Transverse colon (tissue), 4 donors: ENCODE measurements around the gene KYNU. TPM values are rescaled to one million over a fixed set of nuclear protein-coding genes. Genes with fewer than 3 reads are reported as not detected.

ENCODE experiments used
- DNase-seq: peaks from one replicate; pipeline ENCODE4 v3.0.0-alpha.2; 2019
- H3K27ac ChIP-seq, 4 donors: fragments of 200-600 bp; sonication (generic); 2 replicates each; pipeline ENCODE4 v1.5.1; 2016 to 2018; ENCODE audit warnings: inconsistent platforms in 4 of 4
- H3K27me3 ChIP-seq: fragments of 200-600 bp; sonication (generic); 2 replicates; pipeline ENCODE4 v1.5.1; 2017; ENCODE audit warnings: inconsistent platforms
- H3K36me3 ChIP-seq, 4 donors: fragments of 200-600 bp; sonication (generic); 2 replicates each; pipeline ENCODE4 v1.5.1; 2017 to 2019; ENCODE audit warnings: inconsistent platforms in 4 of 4
- H3K4me1 ChIP-seq, 4 donors: fragments of 200-600 bp; sonication (generic); 2 replicates each; pipeline ENCODE4 v1.5.1; 2017 to 2020; ENCODE audit warnings: inconsistent platforms in 4 of 4
- H3K4me3 ChIP-seq, 4 donors: fragments of 200-600 bp; sonication (generic); 1 replicate in 1 of 4; 2 replicates in 3 of 4; pipeline versions ENCODE4 v1.5.1 to v1.6.1; 2017 to 2019; ENCODE audit warnings: inconsistent platforms in 4 of 4
- H3K9me3 ChIP-seq, 2 donors: fragments of 200-600 bp; sonication (generic); 2 replicates each; pipeline ENCODE4 v1.5.1; 2017 to 2019; ENCODE audit warnings: inconsistent platforms in 2 of 2
- EP300 ChIP-seq: sonication (generic); formaldehyde crosslinking; IDR thresholded peaks from one replicate; pipeline ENCODE4 v1.6.1; 2017; ENCODE audit warnings: antibody characterized with exemption, low read depth
- POLR2A ChIP-seq: fragments of 450-650 bp; IDR thresholded peaks from one replicate; pipeline ENCODE4 v1.6.1; 2016; ENCODE audit warnings: antibody characterized with exemption, mild to moderate bottlenecking, moderate library complexity
- POLR2AphosphoS5 ChIP-seq, 3 donors: sonication (generic); formaldehyde crosslinking; IDR thresholded peaks; one replicate each; pipeline ENCODE4 v1.6.1; 2016; ENCODE audit warnings: antibody characterized with exemption in 3 of 3
- WGBS, 2 donors: methylation state at CpG; one replicate each; pipeline ENCODE4 v1.1.5; 2018; ENCODE audit warnings: low coverage in 1 of 2; 5-methylcytosine and 5-hydroxymethylcytosine counted together
- in situ Hi-C, 4 donors: fragments of 200-750 bp; cut with MboI; loops; one replicate each; pipeline versions ENCODE4 v1.15.0 to v1.15.1; 2017; ENCODE audit warnings: low sequenced_read_pairs in 3 of 4, low pct_ligation_motif_present in 1 of 4, low pct_unique_long_range_greater_than_20kb in 1 of 4
- intact Hi-C: fragments of 100-400 bp; cut with DNase I; formaldehyde crosslinking; loops from one replicate; pipeline ENCODE4 v1.15.1; 2023; ENCODE audit warnings: low total_unique reads
- total RNA-seq, 4 donors: library from RNA; depleted of rRNA; stranded (reverse); fragments of >200 nt; gene quantifications; one replicate each; pipeline ENCODE4 v1.1.0, GENCODE V29; 2016
- TF ChIP-seq, protein P1 (sequence below), 5 experiments: fragments of 200-600 bp in 3 of 5; fragments of 450-650 bp in 2 of 5; sonication (generic) in 3 of 5; IDR thresholded peaks; 1 replicate in 2 of 5; 2 replicates in 3 of 5; pipeline ENCODE4 v1.5.1; 2016 to 2017; ENCODE audit warnings: antibody characterized with exemption in 5 of 5, inconsistent platforms in 3 of 5, mild to moderate bottlenecking in 2 of 5, moderate library complexity in 1 of 5

KYNU gene
- total RNA-seq, 4 donors from 2014 or later, result 1.2 to 4.6 TPM; not detected in 2

- H3K4me1 ChIP-seq, result no peaks in the 10 kb centered on the region
- no peak for DNase-seq
- H3K36me3 ChIP-seq, result no peaks in the 10 kb centered on the region
- TF ChIP-seq POLR2AphosphoS5 (IDR thresholded peaks at IDR 0.05), result no peak
- TF ChIP-seq, protein P1, sequence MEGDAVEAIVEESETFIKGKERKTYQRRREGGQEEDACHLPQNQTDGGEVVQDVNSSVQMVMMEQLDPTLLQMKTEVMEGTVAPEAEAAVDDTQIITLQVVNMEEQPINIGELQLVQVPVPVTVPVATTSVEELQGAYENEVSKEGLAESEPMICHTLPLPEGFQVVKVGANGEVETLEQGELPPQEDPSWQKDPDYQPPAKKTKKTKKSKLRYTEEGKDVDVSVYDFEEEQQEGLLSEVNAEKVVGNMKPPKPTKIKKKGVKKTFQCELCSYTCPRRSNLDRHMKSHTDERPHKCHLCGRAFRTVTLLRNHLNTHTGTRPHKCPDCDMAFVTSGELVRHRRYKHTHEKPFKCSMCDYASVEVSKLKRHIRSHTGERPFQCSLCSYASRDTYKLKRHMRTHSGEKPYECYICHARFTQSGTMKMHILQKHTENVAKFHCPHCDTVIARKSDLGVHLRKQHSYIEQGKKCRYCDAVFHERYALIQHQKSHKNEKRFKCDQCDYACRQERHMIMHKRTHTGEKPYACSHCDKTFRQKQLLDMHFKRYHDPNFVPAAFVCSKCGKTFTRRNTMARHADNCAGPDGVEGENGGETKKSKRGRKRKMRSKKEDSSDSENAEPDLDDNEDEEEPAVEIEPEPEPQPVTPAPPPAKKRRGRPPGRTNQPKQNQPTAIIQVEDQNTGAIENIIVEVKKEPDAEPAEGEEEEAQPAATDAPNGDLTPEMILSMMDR (IDR thresholded peaks at IDR 0.05), result no peak
- no peak for TF ChIP-seq POLR2A
- no peak for TF ChIP-seq EP300
- in situ Hi-C loops, result no loop called here
- intact Hi-C loops, result no loop called here
- H3K4me3 ChIP-seq, result no peak overlapping the region
- H3K27ac ChIP-seq, result no peak overlapping the region
- no peaks in the 10 kb centered on the region for H3K9me3 ChIP-seq
- H3K27me3 ChIP-seq, result no peaks in the 10 kb centered on the region
Observed at GRCh38 chr2:142951190-142952007, 73.9 kb downstream of the KYNU start.

- H3K9me3 ChIP-seq, result no peaks in the 10 kb centered on the region
- H3K27me3 ChIP-seq, result no peaks in the 10 kb centered on the region
- in situ Hi-C loops, result no loop called here
- H3K4me1 ChIP-seq, result no peaks in the 10 kb centered on the region
- no peak overlapping the region for H3K4me3 ChIP-seq
- TF ChIP-seq EP300 (no peak), POLR2A (no peak), POLR2AphosphoS5 (IDR thresholded peaks at IDR 0.05) (no peak)
- TF ChIP-seq, protein P1 (IDR thresholded peaks at IDR 0.05), result no peak
- no peak for DNase-seq
- 86 to 94% methylated on average over 2 to 3 of the region's 3 CpGs for WGBS, 2 donors
- H3K36me3 ChIP-seq, result no peaks in the 10 kb centered on the region
- intact Hi-C loops, result no loop called here
- no peak overlapping the region for H3K27ac ChIP-seq
Observed at GRCh38 chr2:142952018-142952417, 74.6 kb downstream of the KYNU start.

- Histone ChIP-seq H3K4me1 (no peaks in the 10 kb centered on the region), H3K27ac (no peak overlapping the region), H3K36me3 (no peaks in the 10 kb centered on the region), H3K9me3 (no peaks in the 10 kb centered on the region), H3K27me3 (no peaks in the 10 kb centered on the region), H3K4me3 (no peak overlapping the region)
- no peak for DNase-seq
- intact Hi-C loops, result no loop called here
- TF ChIP-seq EP300 (no peak), POLR2A (no peak), POLR2AphosphoS5 (IDR thresholded peaks at IDR 0.05) (no peak)
- TF ChIP-seq, protein P1 (IDR thresholded peaks at IDR 0.05), result no peak
- in situ Hi-C loops, result no loop called here
- 63 to 69% methylated on average over 6 of the region's 6 CpGs for WGBS, 2 donors
Observed at GRCh38 chr2:142952793-142953494, 75.5 kb downstream of the KYNU start.

- DNase-seq, result no peak
- TF ChIP-seq EP300 (no peak), POLR2AphosphoS5 (IDR thresholded peaks at IDR 0.05) (no peak), POLR2A (no peak)
- TF ChIP-seq, protein P1 (IDR thresholded peaks at IDR 0.05), result no peak
- H3K27me3 ChIP-seq, result no peaks in the 10 kb centered on the region
- H3K36me3 ChIP-seq, result no peaks in the 10 kb centered on the region
- intact Hi-C loops, result no loop called here
- no peaks in the 10 kb centered on the region for H3K9me3 ChIP-seq
- no peak overlapping the region for H3K27ac ChIP-seq
- no peaks in the 10 kb centered on the region for H3K4me1 ChIP-seq
- WGBS, 2 donors, result 67 to 79% methylated on average over 1 of the region's 1 CpG
- in situ Hi-C loops, result no loop called here
- H3K4me3 ChIP-seq, result no peak overlapping the region
Observed at GRCh38 chr2:142954493-142954892, 77.0 kb downstream of the KYNU start.
